HepG2 (cell line): ENCODE measurements around the gene RINL. TPM values are rescaled to one million over a fixed set of nuclear protein-coding genes. Genes with fewer than 3 reads are reported as not detected.

Source experiments
- BRD4 ChIP-seq: sonication (generic); formaldehyde crosslinking; IDR thresholded peaks from 2 replicates; pipeline ENCODE4 v1.4.0; 2020; ENCODE audit warnings: missing genetic modification reagents
- CBX5 ChIP-seq: sonication (generic); formaldehyde crosslinking; IDR thresholded peaks from 2 replicates; pipeline ENCODE4 v1.4.0; 2020; ENCODE audit warnings: missing genetic modification reagents, borderline replicate concordance
- CCDC6 ChIP-seq: sonication (generic); formaldehyde crosslinking; IDR thresholded peaks from 2 replicates; pipeline ENCODE4 v1.8.1; 2022; ENCODE audit warnings: mild to moderate bottlenecking, missing genetic modification reagents, moderate library complexity
- DPF2 ChIP-seq: sonication (generic); formaldehyde crosslinking; IDR thresholded peaks from 2 replicates; pipeline ENCODE4 v1.4.0; 2020; ENCODE audit warnings: mild to moderate bottlenecking, low read depth, missing genetic modification reagents, borderline replicate concordance
- FOXM1 ChIP-seq: sonication (generic); formaldehyde crosslinking; IDR thresholded peaks from 2 replicates; pipeline ENCODE4 v1.5.0; 2020; ENCODE audit warnings: missing genetic modification reagents
- HMG20B ChIP-seq: conservative IDR thresholded peaks from 2 replicates; pipeline ENCODE4 v1.6.1; 2016; ENCODE audit warnings: missing genetic modification reagents, missing compliant biosample characterization
- KDM3A ChIP-seq: IDR thresholded peaks from 2 replicates; pipeline ENCODE4 v1.6.1; 2018; ENCODE audit warnings: low read depth, missing compliant biosample characterization
- KLF9 ChIP-seq: IDR thresholded peaks from 2 replicates; pipeline ENCODE4 v1.6.1; 2016; ENCODE audit warnings: low read depth
- MATR3 ChIP-seq: sonication (generic); formaldehyde crosslinking; IDR thresholded peaks from 2 replicates; pipeline ENCODE4 v1.4.0; 2020; ENCODE audit warnings: missing genetic modification reagents
- MIER2 ChIP-seq: IDR thresholded peaks from 2 replicates; pipeline ENCODE4 v1.6.1; 2016; ENCODE audit warnings: missing biosample characterization, missing genetic modification reagents
- MXD1 ChIP-seq: sonication (generic); formaldehyde crosslinking; IDR thresholded peaks from 2 replicates; pipeline ENCODE4 v1.4.0; 2020; ENCODE audit warnings: mild to moderate bottlenecking, missing genetic modification reagents
- NFE2L1 ChIP-seq: sonication (generic); formaldehyde crosslinking; IDR thresholded peaks from 2 replicates; pipeline ENCODE4 v1.4.0; 2020; ENCODE audit warnings: missing genetic modification reagents, mild to moderate bottlenecking, borderline replicate concordance
- NR3C1 ChIP-seq: sonication (generic); formaldehyde crosslinking; IDR thresholded peaks from 2 replicates; pipeline ENCODE4 v1.4.0; 2020; ENCODE audit warnings: missing genetic modification reagents
- SIN3A ChIP-seq: IDR thresholded peaks from 2 replicates; pipeline ENCODE4 v1.6.1; 2011; ENCODE audit warnings: low read depth, mild to moderate bottlenecking, control low read depth, low read length, borderline replicate concordance
- SOX13 ChIP-seq, 3 experiments: fragments of 450-650 bp in 1 of 3; sonication (generic) in 1 of 3; formaldehyde crosslinking in 1 of 3; IDR thresholded peaks in 2 of 3; conservative IDR thresholded peaks in 1 of 3; 2 replicates each; pipeline versions ENCODE4 v1.5.0 to v1.6.1; 2016 to 2020; ENCODE audit warnings: antibody characterized with exemption in 1 of 3, mild to moderate bottlenecking in 1 of 3, missing compliant biosample characterization in 1 of 3, missing genetic modification reagents in 1 of 3, moderate library complexity in 1 of 3
- TBX3 ChIP-seq: fragments of 450-650 bp; IDR thresholded peaks from 2 replicates; pipeline ENCODE4 v1.6.1; 2017; ENCODE audit warnings: antibody characterized with exemption, mild to moderate bottlenecking, inconsistent platforms, borderline replicate concordance
- THAP11 ChIP-seq: IDR thresholded peaks from 2 replicates; pipeline ENCODE4 v1.6.1; 2016; ENCODE audit warnings: missing biosample characterization, missing genetic modification reagents
- ZBTB37 ChIP-seq: sonication (generic); formaldehyde crosslinking; IDR thresholded peaks from 2 replicates; pipeline ENCODE4 v1.4.0; 2020; ENCODE audit warnings: mild to moderate bottlenecking, missing genetic modification reagents
- ZFP41 ChIP-seq: sonication (generic); formaldehyde crosslinking; IDR thresholded peaks from 2 replicates; pipeline ENCODE4 v1.4.0; 2020; ENCODE audit warnings: mild to moderate bottlenecking, missing genetic modification reagents, borderline replicate concordance
- ZNF101 ChIP-seq: sonication (generic); formaldehyde crosslinking; IDR thresholded peaks from 2 replicates; pipeline ENCODE4 v1.4.0; 2020; ENCODE audit warnings: mild to moderate bottlenecking, low read depth, missing genetic modification reagents, borderline replicate concordance
- ZNF207 ChIP-seq: fragments of 450-650 bp; IDR thresholded peaks from 2 replicates; pipeline ENCODE4 v1.6.1; 2016; ENCODE audit warnings: antibody characterized with exemption, borderline replicate concordance
- ZNF263 ChIP-seq: sonication (generic); formaldehyde crosslinking; IDR thresholded peaks from 2 replicates; pipeline ENCODE4 v1.4.0; 2020; ENCODE audit warnings: missing genetic modification reagents
- ZNF557 ChIP-seq: sonication (generic); formaldehyde crosslinking; IDR thresholded peaks from 2 replicates; pipeline ENCODE4 v1.4.0; 2020; ENCODE audit warnings: missing genetic modification reagents
- polyA plus RNA-seq, 8 experiments: library from polyadenylated mRNA; depleted of rRNA in 3 of 8; stranded (reverse) in 7 of 8; unstranded in 1 of 8; fragments of >200 nt; fragmentation: Illumina TruSeq in 4 of 8; extraction: Trizol in 4 of 8; gene quantifications; 2 replicates each; pipeline versions ENCODE4 v1.2.1 to v1.2.3, GENCODE V29; 2011 to 2016; ENCODE audit warnings: low read depth in 4 of 8, missing spikeins in 1 of 8, mixed read lengths in 1 of 8; ENCODE audit not compliant: insufficient read depth in 1 of 8
- total RNA-seq, 5 experiments: library from RNA; depleted of rRNA; stranded (reverse); fragments of >200 nt; fragmentation: Illumina TruSeq; extraction: Trizol; gene quantifications; 2 replicates each; pipeline ENCODE4 v1.2.3, GENCODE V29; 2016; ENCODE audit warnings: low read depth in 1 of 5
- TF ChIP-seq, protein P1 (sequence below): IDR thresholded peaks from 2 replicates; pipeline ENCODE4 v1.4.0; 2020; ENCODE audit warnings: mild to moderate bottlenecking, missing genetic modification reagents

RINL gene
- total and polyA plus RNA-seq, 2 of the 13 experiments (the other 11 are each of a cell fraction or from before 2014, with no cell fraction given): 11.4 to 18.0 TPM

GRCh38 chr19:38849147-38849859 is 28.8 kb downstream of the RINL start (continued):
- TF ChIP-seq SIN3A: 0 out of 2 replicates have a peak, but pooled peaks have one; percentile 16
- TF ChIP-seq ZNF263 (CRISPR knock-in tag): no peak
- no peak for TF ChIP-seq MATR3
- no peak for TF ChIP-seq BRD4 (CRISPR knock-in tag)
- peak; percentile 52 for TF ChIP-seq MXD1 (CRISPR knock-in tag)
- TF ChIP-seq SOX13 (IDR thresholded peaks at IDR 0.05): no peak
- peak in 1 of 2 experiments; percentile 13; a peak in 1 of 4 replicates for TF ChIP-seq SOX13 (CRISPR knock-in tag; conservative IDR thresholded peaks at IDR 0.05 in 1 of 2, IDR thresholded peaks at IDR 0.05 in 1 of 2)
- TF ChIP-seq CCDC6 (CRISPR knock-in tag): no peak; the same call in 1 of the 2 replicates
- TF ChIP-seq KLF9 (CRISPR knock-in tag): no peak
- TF ChIP-seq NFE2L1 (CRISPR knock-in tag): no peak
- no peak for TF ChIP-seq ZNF101 (CRISPR knock-in tag)
- TF ChIP-seq MIER2 (CRISPR knock-in tag): no peak
- no peak for TF ChIP-seq KDM3A (CRISPR knock-in tag)
- TF ChIP-seq ZNF557 (CRISPR knock-in tag): no peak
- no peak for TF ChIP-seq ZBTB37 (CRISPR knock-in tag)
- no peak for TF ChIP-seq CBX5 (CRISPR knock-in tag)
- no peak for TF ChIP-seq ZNF207
- TF ChIP-seq ZFP41 (CRISPR knock-in tag): no peak
- peak; percentile 55; the same call in 1 of the 2 replicates for TF ChIP-seq THAP11 (CRISPR knock-in tag)
- no peak for TF ChIP-seq HMG20B
- no peak for TF ChIP-seq TBX3
- TF ChIP-seq, protein P1, sequence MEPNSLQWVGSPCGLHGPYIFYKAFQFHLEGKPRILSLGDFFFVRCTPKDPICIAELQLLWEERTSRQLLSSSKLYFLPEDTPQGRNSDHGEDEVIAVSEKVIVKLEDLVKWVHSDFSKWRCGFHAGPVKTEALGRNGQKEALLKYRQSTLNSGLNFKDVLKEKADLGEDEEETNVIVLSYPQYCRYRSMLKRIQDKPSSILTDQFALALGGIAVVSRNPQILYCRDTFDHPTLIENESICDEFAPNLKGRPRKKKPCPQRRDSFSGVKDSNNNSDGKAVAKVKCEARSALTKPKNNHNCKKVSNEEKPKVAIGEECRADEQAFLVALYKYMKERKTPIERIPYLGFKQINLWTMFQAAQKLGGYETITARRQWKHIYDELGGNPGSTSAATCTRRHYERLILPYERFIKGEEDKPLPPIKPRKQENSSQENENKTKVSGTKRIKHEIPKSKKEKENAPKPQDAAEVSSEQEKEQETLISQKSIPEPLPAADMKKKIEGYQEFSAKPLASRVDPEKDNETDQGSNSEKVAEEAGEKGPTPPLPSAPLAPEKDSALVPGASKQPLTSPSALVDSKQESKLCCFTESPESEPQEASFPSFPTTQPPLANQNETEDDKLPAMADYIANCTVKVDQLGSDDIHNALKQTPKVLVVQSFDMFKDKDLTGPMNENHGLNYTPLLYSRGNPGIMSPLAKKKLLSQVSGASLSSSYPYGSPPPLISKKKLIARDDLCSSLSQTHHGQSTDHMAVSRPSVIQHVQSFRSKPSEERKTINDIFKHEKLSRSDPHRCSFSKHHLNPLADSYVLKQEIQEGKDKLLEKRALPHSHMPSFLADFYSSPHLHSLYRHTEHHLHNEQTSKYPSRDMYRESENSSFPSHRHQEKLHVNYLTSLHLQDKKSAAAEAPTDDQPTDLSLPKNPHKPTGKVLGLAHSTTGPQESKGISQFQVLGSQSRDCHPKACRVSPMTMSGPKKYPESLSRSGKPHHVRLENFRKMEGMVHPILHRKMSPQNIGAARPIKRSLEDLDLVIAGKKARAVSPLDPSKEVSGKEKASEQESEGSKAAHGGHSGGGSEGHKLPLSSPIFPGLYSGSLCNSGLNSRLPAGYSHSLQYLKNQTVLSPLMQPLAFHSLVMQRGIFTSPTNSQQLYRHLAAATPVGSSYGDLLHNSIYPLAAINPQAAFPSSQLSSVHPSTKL: no peak
- TF ChIP-seq NR3C1 (CRISPR knock-in tag): no peak
- no peak for TF ChIP-seq DPF2 (CRISPR knock-in tag)
- TF ChIP-seq FOXM1 (CRISPR knock-in tag): no peak
